CD14-positive monocyte (primary cell): Measurements from ENCODE around the gene ACO2. TPM values are rescaled to one million over a fixed set of nuclear protein-coding genes. Genes with fewer than 3 reads are reported as not detected.

ENCODE experiments used
- DNase-seq, 3 donors: peaks; one replicate each; pipeline ENCODE4 v3.0.0-alpha.2; 2011 to 2022
- H2AFZ ChIP-seq: 2 replicates; pipeline ENCODE4 v1.6.0; 2012; ENCODE audit warnings: mild to moderate bottlenecking, low read depth, low read length, inconsistent platforms; ENCODE audit not compliant: insufficient read depth, poor library complexity, severe bottlenecking
- H3K27ac ChIP-seq, 2 donors: 1 replicate in 1 of 2; 2 replicates in 1 of 2; pipeline ENCODE4 v1.5.1; 2012 to 2013; ENCODE audit warnings: low read length in 2 of 2, control low read depth in 1 of 2, inconsistent platforms in 1 of 2, low read depth in 1 of 2, mild to moderate bottlenecking in 1 of 2
- H3K27me3 ChIP-seq, 2 donors: one replicate each; pipeline versions ENCODE4 v1.6.0 to v1.6.1; 2011 to 2013; ENCODE audit warnings: low read length in 2 of 2; ENCODE audit not compliant: control insufficient read depth in 2 of 2, insufficient read depth in 2 of 2
- H3K36me3 ChIP-seq, 2 donors: replicated peaks in 1 of 2; 1 replicate in 1 of 2; 2 replicates in 1 of 2; pipeline versions ENCODE4 v1.5.1 to v1.6.1; 2012 to 2013; ENCODE audit warnings: low read length in 2 of 2, control low read depth in 1 of 2, inconsistent platforms in 1 of 2, mild to moderate bottlenecking in 1 of 2; ENCODE audit not compliant: insufficient read depth in 2 of 2, control insufficient read depth in 1 of 2
- H3K4me1 ChIP-seq, 2 donors: 1 replicate in 1 of 2; 2 replicates in 1 of 2; pipeline versions ENCODE4 v1.5.1 to v1.6.1; 2012 to 2013; ENCODE audit warnings: low read length in 2 of 2, control low read depth in 1 of 2, inconsistent platforms in 1 of 2, mild to moderate bottlenecking in 1 of 2, moderate library complexity in 1 of 2; ENCODE audit not compliant: insufficient read depth in 2 of 2, control insufficient read depth in 1 of 2
- H3K4me2 ChIP-seq: replicated peaks from 2 replicates; pipeline ENCODE3; 2012; ENCODE audit warnings: low read length, moderate library complexity, mild to moderate bottlenecking; ENCODE audit not compliant: poor library complexity, severe bottlenecking; ENCODE audit errors: extremely low read depth
- H3K4me3 ChIP-seq, 3 experiments: fragments of 200-600 bp in 1 of 3; sonication (generic) in 1 of 3; replicated peaks in 1 of 3; 1 replicate in 2 of 3; 2 replicates in 1 of 3; pipeline ENCODE4 v1.5.1; 2011 to 2013; ENCODE audit warnings: low read length in 3 of 3, mild to moderate bottlenecking in 3 of 3, control low read depth in 2 of 3, low read depth in 2 of 3, inconsistent platforms in 1 of 3, moderate library complexity in 1 of 3
- H3K79me2 ChIP-seq: 2 replicates; pipeline ENCODE4 v1.6.0; 2012; ENCODE audit warnings: mild to moderate bottlenecking, control low read depth, inconsistent platforms, low read length, moderate library complexity; ENCODE audit not compliant: insufficient read depth
- H3K9ac ChIP-seq: 2 replicates; pipeline ENCODE4 v1.6.0; 2017; ENCODE audit warnings: low read length, mild to moderate bottlenecking; ENCODE audit not compliant: insufficient read depth, poor library complexity, severe bottlenecking
- H3K9me3 ChIP-seq, 2 donors: replicated peaks in 1 of 2; 1 replicate in 1 of 2; 2 replicates in 1 of 2; pipeline versions ENCODE4 v1.5.1 to v1.6.1; 2012 to 2013; ENCODE audit warnings: low read length in 2 of 2, control low read depth in 1 of 2; ENCODE audit not compliant: control insufficient read depth in 1 of 2, insufficient read depth in 1 of 2
- H4K20me1 ChIP-seq: 2 replicates; pipeline ENCODE4 v1.6.0; 2012; ENCODE audit warnings: mild to moderate bottlenecking, low read length, control low read depth, moderate library complexity; ENCODE audit not compliant: insufficient read depth
- H3K27ac Mint-ChIP-seq, 7 donors: one replicate each; pipeline ENCODE4 v1.8.0; 2020; ENCODE audit warnings: mild to moderate bottlenecking in 7 of 7, mixed read lengths in 7 of 7, moderate library complexity in 6 of 7, inconsistent platforms in 2 of 7
- H3K27me3 Mint-ChIP-seq, 3 donors: one replicate each; pipeline ENCODE4 v1.8.0; 2021 to 2022; ENCODE audit warnings: low read depth in 3 of 3, mild to moderate bottlenecking in 3 of 3, mixed read lengths in 3 of 3, moderate library complexity in 3 of 3, inconsistent platforms in 1 of 3
- H3K36me3 Mint-ChIP-seq, 2 donors: one replicate each; pipeline ENCODE4 v1.8.0; 2020; ENCODE audit warnings: mixed read lengths in 2 of 2, inconsistent platforms in 1 of 2, mild to moderate bottlenecking in 1 of 2
- H3K4me1 Mint-ChIP-seq: one replicate; pipeline ENCODE4 v1.8.0; 2020; ENCODE audit warnings: mild to moderate bottlenecking, mixed read lengths
- H3K4me3 Mint-ChIP-seq, 2 donors: one replicate each; pipeline ENCODE4 v1.8.0; 2020; ENCODE audit warnings: mild to moderate bottlenecking in 2 of 2, mixed read lengths in 2 of 2, moderate library complexity in 1 of 2
- H3K9me3 Mint-ChIP-seq, 7 donors: one replicate each; pipeline ENCODE4 v1.8.0; 2020 to 2022; ENCODE audit warnings: mixed read lengths in 7 of 7, mild to moderate bottlenecking in 6 of 7, moderate library complexity in 6 of 7, inconsistent platforms in 2 of 7
- WGBS: methylation state at CpG from one replicate; pipeline ENCODE4 v1.1.5; 2013; ENCODE audit warnings: missing lambda C conversion rate; ENCODE audit not compliant: insufficient coverage; 5-methylcytosine and 5-hydroxymethylcytosine counted together
- intact Hi-C, 2 donors: fragments of 100-400 bp; cut with micrococcal nuclease; formaldehyde crosslinking; loops; one replicate each; pipeline versions ENCODE4 v1.15.0 to v1.15.1; 2023
- polyA plus RNA-seq, 3 donors: library from polyadenylated mRNA; depleted of rRNA in 1 of 3; unstranded in 2 of 3; stranded (reverse) in 1 of 3; fragments of 300-500 nt in 2 of 3; fragments of >200 nt in 1 of 3; fragmentation: Illumina TruSeq in 2 of 3; gene quantifications; 1 replicate in 2 of 3; 2 replicates in 1 of 3; pipeline ENCODE4 v1.2.3, GENCODE V29; 2012 to 2021
- TF ChIP-seq, protein P1 (sequence below): fragments of 200-600 bp; IDR thresholded peaks from one replicate; pipeline ENCODE4 v1.8.0; 2022; ENCODE audit warnings: antibody characterized with exemption, mild to moderate bottlenecking

ACO2 gene
- polyA plus RNA-seq, 3 donors: 56.8 to 75.8 (median 64.2) TPM

DNA sequence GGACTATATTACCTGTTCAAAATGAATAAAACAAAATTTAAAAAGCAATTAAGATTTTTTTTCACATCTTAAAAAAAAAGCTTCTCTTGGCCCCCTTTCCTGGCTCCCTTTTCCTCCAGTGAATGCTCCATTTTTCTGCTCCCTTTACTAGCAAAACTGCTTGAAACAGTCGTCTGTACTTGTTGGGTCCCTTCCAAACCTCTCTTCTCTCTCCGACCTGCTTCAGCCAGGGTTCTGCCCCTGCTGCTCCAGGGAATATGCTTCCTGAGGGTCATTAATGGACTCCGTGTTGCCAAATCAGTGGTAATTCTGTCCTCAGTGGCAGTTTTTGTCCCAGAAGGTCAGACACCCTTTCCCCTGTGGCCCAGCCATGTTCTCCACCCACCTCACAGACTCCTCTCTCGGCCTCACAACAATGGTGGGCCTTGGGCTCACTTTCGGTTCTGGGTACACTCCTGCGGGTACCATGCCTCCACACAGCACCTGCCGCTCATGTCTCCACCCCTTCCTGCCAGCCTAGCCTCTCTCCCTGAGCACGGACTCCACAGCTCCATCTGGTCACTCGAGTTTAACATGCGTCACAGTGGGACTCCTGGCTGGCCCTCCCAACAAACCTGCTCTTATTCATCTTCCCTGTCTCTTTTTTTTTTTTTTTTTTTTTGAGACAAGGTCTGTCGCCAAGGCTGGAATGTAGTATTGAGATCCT, 83.1 kb downstream of the ACO2 start:
- Histone ChIP-seq H3K79me2 (no peaks in the 10 kb centered on the region), H3K4me1 (no peaks in the 10 kb centered on the region), H3K9me3 (no peaks in the 10 kb centered on the region), H3K4me3 (no peak overlapping the region), H2AFZ (no peak overlapping the region), H3K27me3 (peaks cover 0 to 4% of the 10 kb centered on the region in 2 donors), H3K4me2 (no peak overlapping the region), H4K20me1 (no peaks in the 10 kb centered on the region), H3K9ac (no peak overlapping the region), H3K36me3 (no peaks in the 10 kb centered on the region), H3K27ac (no peak overlapping the region)
- intact Hi-C loops: no loop called here
- H3K27me3 Mint-ChIP-seq: peaks cover 18 to 21% (median 18%) of the 10 kb centered on the region in 3 donors
- H3K4me1 Mint-ChIP-seq: no peaks in the 10 kb centered on the region
- H3K9me3 Mint-ChIP-seq: peaks cover 0 to 5% (median 0%) of the 10 kb centered on the region in 7 donors
- no peak for DNase-seq
- H3K27ac Mint-ChIP-seq: no peak overlapping the region
- TF ChIP-seq, protein P1, sequence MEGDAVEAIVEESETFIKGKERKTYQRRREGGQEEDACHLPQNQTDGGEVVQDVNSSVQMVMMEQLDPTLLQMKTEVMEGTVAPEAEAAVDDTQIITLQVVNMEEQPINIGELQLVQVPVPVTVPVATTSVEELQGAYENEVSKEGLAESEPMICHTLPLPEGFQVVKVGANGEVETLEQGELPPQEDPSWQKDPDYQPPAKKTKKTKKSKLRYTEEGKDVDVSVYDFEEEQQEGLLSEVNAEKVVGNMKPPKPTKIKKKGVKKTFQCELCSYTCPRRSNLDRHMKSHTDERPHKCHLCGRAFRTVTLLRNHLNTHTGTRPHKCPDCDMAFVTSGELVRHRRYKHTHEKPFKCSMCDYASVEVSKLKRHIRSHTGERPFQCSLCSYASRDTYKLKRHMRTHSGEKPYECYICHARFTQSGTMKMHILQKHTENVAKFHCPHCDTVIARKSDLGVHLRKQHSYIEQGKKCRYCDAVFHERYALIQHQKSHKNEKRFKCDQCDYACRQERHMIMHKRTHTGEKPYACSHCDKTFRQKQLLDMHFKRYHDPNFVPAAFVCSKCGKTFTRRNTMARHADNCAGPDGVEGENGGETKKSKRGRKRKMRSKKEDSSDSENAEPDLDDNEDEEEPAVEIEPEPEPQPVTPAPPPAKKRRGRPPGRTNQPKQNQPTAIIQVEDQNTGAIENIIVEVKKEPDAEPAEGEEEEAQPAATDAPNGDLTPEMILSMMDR: no peak
- WGBS: 93% methylated on average over 10 of the region's 11 CpGs
- H3K36me3 Mint-ChIP-seq: no peaks in the 10 kb centered on the region
- no peak overlapping the region for H3K4me3 Mint-ChIP-seq

DNA sequence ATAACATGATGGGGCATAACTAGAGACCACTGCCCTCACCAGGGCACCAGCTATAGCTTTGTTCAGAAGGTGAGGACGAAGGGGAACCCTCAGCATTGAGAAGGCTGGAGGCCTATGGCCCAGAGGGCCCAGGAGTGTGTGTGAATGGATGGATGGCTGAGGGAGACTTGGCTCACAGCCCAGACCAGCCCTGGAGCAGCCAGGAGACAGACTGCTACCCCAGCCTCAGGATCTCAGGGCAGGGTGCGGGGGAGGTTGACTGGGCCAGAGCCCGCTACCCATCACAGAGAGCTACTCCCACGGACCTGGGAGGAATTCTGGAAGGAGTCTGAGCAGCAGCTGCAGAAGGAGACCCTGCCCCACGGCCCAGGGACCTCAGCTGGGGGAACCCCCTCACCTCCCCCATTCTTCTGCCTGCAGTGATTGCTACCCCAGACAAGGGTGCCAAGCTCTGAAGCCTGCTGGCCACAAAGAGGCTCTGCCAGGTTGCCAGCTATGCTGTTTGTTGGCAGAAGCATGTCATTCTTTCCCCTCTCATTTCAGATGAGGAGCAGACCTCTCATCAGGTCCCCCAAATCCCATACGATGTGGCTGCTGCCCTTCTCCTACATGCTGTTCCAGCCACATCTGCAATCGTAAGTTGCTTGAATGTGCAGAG, 86.5 kb downstream of the ACO2 start:
- Histone ChIP-seq H3K4me1 (no peaks in the 10 kb centered on the region), H4K20me1 (no peaks in the 10 kb centered on the region), H3K4me2 (no peak overlapping the region), H3K4me3 (no peak overlapping the region), H3K9me3 (no peaks in the 10 kb centered on the region), H3K27me3 (peaks cover 0 to 18% of the 10 kb centered on the region in 2 donors), H3K79me2 (no peaks in the 10 kb centered on the region), H3K9ac (no peak overlapping the region), H3K27ac (no peak overlapping the region), H3K36me3 (no peaks in the 10 kb centered on the region), H2AFZ (no peak overlapping the region)
- H3K4me1 Mint-ChIP-seq: no peaks in the 10 kb centered on the region
- DNase-seq: no peak
- no peaks in the 10 kb centered on the region for H3K36me3 Mint-ChIP-seq
- peaks cover 0 to 5% (median 0%) of the 10 kb centered on the region in 7 donors for H3K9me3 Mint-ChIP-seq
- peaks cover 30 to 39% (median 36%) of the 10 kb centered on the region in 3 donors for H3K27me3 Mint-ChIP-seq
- H3K27ac Mint-ChIP-seq: no peak overlapping the region
- 70% methylated on average over 1 of the region's 7 CpGs for WGBS
- intact Hi-C loops: no loop called here
- TF ChIP-seq, protein P1: no peak
- no peak overlapping the region for H3K4me3 Mint-ChIP-seq
